Measurements from ENCODE around the gene CSNK1G1.
"Not testable (repeated sequence)": the region's sequence is repeated elsewhere in the genome, so short reads cannot be mapped to it uniquely, and the experiment has no call there.

Gene CSNK1G1

GRCh38 chr15:64355944-64356709, at the start of gene CSNK1G1:
CSNK1G1 (minus strand) TSS chr15:64356173; CDS start chr15:64300499, 55,674 bp downstream.
- peak within 1 kb of the TSS; percentile 54 for H3K9ac ChIP-seq (ENCODE audit: low read length)
- H3K4me1 ChIP-seq (ENCODE audit: insufficient read depth, low read length) = peaks cover 10% of the 10 kb centered on the region
- H3K36me3 ChIP-seq (ENCODE audit: insufficient read depth, low read length) = no peaks in the 10 kb centered on the region
- H3K4me3 ChIP-seq (ENCODE audit: low read depth in 1 of 2, low read length in 2 of 2) = peak within 1 kb of the TSS; percentile 88
- H3K27me3 ChIP-seq (ENCODE audit: control insufficient read depth in 1 of 2, insufficient read depth in 2 of 2, low read length in 2 of 2) = no peaks in the 10 kb centered on the region
- H3K9me3 ChIP-seq (ENCODE audit: low read length) = no peaks in the 10 kb centered on the region
- peak within 1 kb of the TSS; percentile 64 for H3K27ac ChIP-seq (ENCODE audit: low read depth, low read length)

GRCh38 chr15:64400583-64400982, 44.6 kb upstream of the CSNK1G1 start:
- Histone ChIP-seq H3K27me3 (ENCODE audit: control insufficient read depth in 1 of 2, insufficient read depth in 2 of 2, low read length in 2 of 2) (no peaks in the 10 kb centered on the region), H3K27ac (ENCODE audit: low read depth, low read length) (no peak overlapping the region), H3K9ac (ENCODE audit: low read length) (no peak overlapping the region), H3K36me3 (ENCODE audit: insufficient read depth, low read length) (peaks cover 50% of the 10 kb centered on the region), H3K4me3 (ENCODE audit: low read depth in 1 of 2, low read length in 2 of 2) (no peak overlapping the region), H3K4me1 (ENCODE audit: insufficient read depth, low read length) (no peaks in the 10 kb centered on the region), H3K9me3 (ENCODE audit: low read length) (no peaks in the 10 kb centered on the region)

DNA sequence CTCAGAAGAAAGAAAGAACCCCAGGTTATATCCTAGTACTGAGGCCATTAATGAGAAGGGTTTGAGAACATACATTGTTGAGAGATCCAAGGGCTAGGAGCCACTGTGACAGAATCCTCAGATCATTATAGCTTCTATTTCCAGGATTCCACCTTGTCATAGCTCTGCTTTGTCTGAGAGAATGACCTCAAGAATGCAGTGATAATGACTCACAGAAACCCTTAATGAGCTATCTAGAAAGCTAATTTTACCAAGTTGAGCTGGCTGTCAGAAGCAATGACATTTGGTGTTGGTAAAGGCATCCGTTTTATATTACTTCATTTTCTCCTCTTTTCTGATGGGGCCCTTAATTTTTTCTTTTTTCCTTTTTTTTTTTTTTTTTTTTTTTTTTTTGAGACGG, 42.6 kb upstream of the CSNK1G1 start:
- no peak overlapping the region for H3K4me3 ChIP-seq (ENCODE audit: low read depth in 1 of 2, low read length in 2 of 2)
- H3K9ac ChIP-seq (ENCODE audit: low read length) = no peak overlapping the region
- no peaks in the 10 kb centered on the region for H3K9me3 ChIP-seq (ENCODE audit: low read length)
- H3K27me3 ChIP-seq (ENCODE audit: control insufficient read depth in 1 of 2, insufficient read depth in 2 of 2, low read length in 2 of 2) = no peaks in the 10 kb centered on the region
- H3K4me1 ChIP-seq (ENCODE audit: insufficient read depth, low read length) = no peaks in the 10 kb centered on the region
- peaks cover 45% of the 10 kb centered on the region for H3K36me3 ChIP-seq (ENCODE audit: insufficient read depth, low read length)
- H3K27ac ChIP-seq (ENCODE audit: low read depth, low read length) = no peak overlapping the region

DNA sequence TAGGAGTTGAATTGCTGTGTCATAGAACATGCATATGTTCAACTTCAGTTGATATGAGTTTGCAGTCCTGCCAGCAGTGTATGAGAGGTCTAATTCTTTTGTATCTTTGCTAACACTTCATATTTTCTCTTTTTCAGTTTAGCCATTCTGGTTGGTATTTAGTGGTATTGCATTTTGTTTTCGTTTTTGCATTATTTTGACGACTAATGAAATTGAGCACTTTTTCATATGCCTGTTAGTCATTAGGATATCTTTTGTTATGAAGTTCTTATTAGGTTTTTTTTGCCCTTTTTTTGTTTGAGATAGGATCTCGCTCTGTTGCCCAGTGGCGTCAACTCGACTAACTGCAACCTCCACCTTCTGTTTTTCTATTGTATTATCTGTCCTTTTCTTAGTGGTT, 40.8 kb upstream of the CSNK1G1 start:
- Histone ChIP-seq H3K36me3 (ENCODE audit: insufficient read depth, low read length) (peaks cover 45% of the 10 kb centered on the region), H3K9ac (ENCODE audit: low read length) (no peak overlapping the region)

DNA sequence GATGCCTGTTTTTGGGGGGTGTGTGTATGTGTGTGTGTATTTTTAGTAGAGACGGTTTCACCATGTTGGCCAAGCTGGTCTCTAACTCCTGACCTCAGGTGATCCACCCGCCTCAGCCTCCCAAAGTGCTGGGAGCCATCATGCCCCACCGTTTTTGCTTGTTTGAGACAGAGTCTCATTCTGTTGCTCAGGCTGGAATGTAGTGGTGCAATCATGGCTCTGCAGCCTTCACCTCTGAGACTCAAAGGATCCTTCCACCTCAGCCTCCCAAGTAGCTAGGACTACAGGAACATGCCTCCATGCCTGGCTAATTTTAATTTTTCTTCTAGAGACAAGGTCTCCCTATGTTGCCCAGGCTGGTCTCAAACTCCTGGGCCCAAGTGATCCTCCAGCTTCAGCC, 36.5 kb upstream of the CSNK1G1 start:
- not testable (repeated sequence) for H3K27me3 ChIP-seq (ENCODE audit: control insufficient read depth in 1 of 2, insufficient read depth in 2 of 2, low read length in 2 of 2); H3K9ac ChIP-seq (ENCODE audit: low read length); H3K9me3 ChIP-seq (ENCODE audit: low read length); H3K4me1 ChIP-seq (ENCODE audit: insufficient read depth, low read length); H3K4me3 ChIP-seq (ENCODE audit: low read depth in 1 of 2, low read length in 2 of 2); H3K27ac ChIP-seq (ENCODE audit: low read depth, low read length)
- peaks cover 21% of the 10 kb centered on the region for H3K36me3 ChIP-seq (ENCODE audit: insufficient read depth, low read length)

More for the DNA sequence above, 40.8 kb upstream of the CSNK1G1 start:
- Histone ChIP-seq H3K27me3 (ENCODE audit: control insufficient read depth in 1 of 2, insufficient read depth in 2 of 2, low read length in 2 of 2) (no peaks in the 10 kb centered on the region), H3K9me3 (ENCODE audit: low read length) (no peaks in the 10 kb centered on the region), H3K4me3 (ENCODE audit: low read depth in 1 of 2, low read length in 2 of 2) (no peak overlapping the region), H3K27ac (ENCODE audit: low read depth, low read length) (no peak overlapping the region), H3K4me1 (ENCODE audit: insufficient read depth, low read length) (no peaks in the 10 kb centered on the region)

- Histone ChIP-seq H3K4me1 (ENCODE audit: insufficient read depth, low read length) (peaks cover 10% of the 10 kb centered on the region), H3K27ac (ENCODE audit: low read depth, low read length) (no peak overlapping the region), H3K36me3 (ENCODE audit: insufficient read depth, low read length) (no peaks in the 10 kb centered on the region), H3K27me3 (ENCODE audit: control insufficient read depth in 1 of 2, insufficient read depth in 2 of 2, low read length in 2 of 2) (no peaks in the 10 kb centered on the region), H3K4me3 (ENCODE audit: low read depth in 1 of 2, low read length in 2 of 2) (peak overlapping the region in 1 of 2 donors; percentile 94), H3K9me3 (ENCODE audit: low read length) (no peaks in the 10 kb centered on the region), H3K9ac (ENCODE audit: low read length) (no peak overlapping the region)
Observed at GRCh38 chr15:64389036-64389435, 33.1 kb upstream of the CSNK1G1 start.

DNA sequence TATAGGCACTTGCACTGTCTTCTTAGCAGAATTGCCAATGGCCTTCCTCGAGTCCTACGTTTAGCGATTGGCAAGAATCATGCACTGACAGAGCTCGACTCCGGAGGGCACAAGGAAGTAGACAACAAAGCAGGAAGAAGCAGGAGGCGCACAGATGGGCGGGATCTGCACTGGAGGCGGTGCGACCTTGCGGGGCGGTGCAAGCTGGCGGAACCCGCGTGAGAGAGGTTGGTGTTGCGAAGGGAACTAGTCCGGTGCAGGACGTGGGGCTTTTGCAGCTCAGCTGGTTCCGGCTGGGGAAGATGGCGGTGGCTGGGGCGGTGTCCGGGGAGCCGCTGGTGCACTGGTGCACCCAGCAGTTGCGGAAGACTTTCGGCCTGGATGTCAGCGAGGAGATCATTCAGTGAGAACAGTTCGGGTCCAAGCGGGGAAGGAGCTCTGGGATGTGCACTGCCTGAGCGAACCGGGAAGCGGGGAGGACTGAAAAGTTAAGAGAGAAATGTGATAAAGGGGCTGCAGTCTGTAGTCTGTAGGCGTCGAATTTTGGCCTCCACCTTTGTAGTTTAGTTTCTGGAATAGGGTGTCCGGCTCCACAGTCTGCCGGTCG, 31.7 kb upstream of the CSNK1G1 start, which contains the start of gene TRIP4:
Gene TRIP4, plus strand, starts transcription at position 275 of the 607 bp plus-strand sequence. Its CDS starts 28 bp downstream, at position 303.
- Histone ChIP-seq H3K27me3 (ENCODE audit: control insufficient read depth in 1 of 2, insufficient read depth in 2 of 2, low read length in 2 of 2) (no peaks in the 10 kb centered on the region), H3K9me3 (ENCODE audit: low read length) (no peaks in the 10 kb centered on the region), H3K27ac (ENCODE audit: low read depth, low read length) (peak within 1 kb of the TSS; percentile 56), H3K36me3 (ENCODE audit: insufficient read depth, low read length) (no peaks in the 10 kb centered on the region), H3K4me1 (ENCODE audit: insufficient read depth, low read length) (peaks cover 10% of the 10 kb centered on the region), H3K9ac (ENCODE audit: low read length) (peak within 1 kb of the TSS; percentile 42), H3K4me3 (ENCODE audit: low read depth in 1 of 2, low read length in 2 of 2) (peak within 1 kb of the TSS; percentile 79 to 94)

DNA sequence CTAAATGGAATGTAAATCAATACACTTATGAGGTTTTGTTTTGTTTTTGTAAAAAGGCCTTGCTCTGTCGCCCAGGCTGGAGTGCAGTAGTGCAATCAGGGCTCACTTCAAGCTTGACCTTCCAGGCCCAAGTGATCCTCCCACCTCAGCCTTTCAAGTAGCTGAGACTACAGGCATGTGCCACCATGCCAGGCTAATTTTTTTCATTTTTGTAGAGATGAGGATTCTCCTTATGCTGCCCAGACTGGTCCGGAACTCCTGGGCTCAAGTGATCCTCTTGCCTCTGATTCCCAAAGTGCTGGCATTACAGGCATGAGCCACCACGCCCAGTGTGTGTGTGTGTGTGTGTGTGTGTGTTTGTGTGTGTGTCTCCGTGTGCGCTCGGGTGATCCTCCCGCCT, 30.3 kb upstream of the CSNK1G1 start:
- Histone ChIP-seq H3K27me3 (ENCODE audit: control insufficient read depth in 1 of 2, insufficient read depth in 2 of 2, low read length in 2 of 2) (no peaks in the 10 kb centered on the region), H3K9ac (ENCODE audit: low read length) (no peak overlapping the region), H3K36me3 (ENCODE audit: insufficient read depth, low read length) (no peaks in the 10 kb centered on the region), H3K4me3 (ENCODE audit: low read depth in 1 of 2, low read length in 2 of 2) (no peak overlapping the region), H3K27ac (ENCODE audit: low read depth, low read length) (no peak overlapping the region), H3K9me3 (ENCODE audit: low read length) (no peaks in the 10 kb centered on the region), H3K4me1 (ENCODE audit: insufficient read depth, low read length) (peaks cover 10% of the 10 kb centered on the region)

- no peak overlapping the region for H3K9ac ChIP-seq (ENCODE audit: low read length)
- H3K36me3 ChIP-seq (ENCODE audit: insufficient read depth, low read length) = no peaks in the 10 kb centered on the region
- no peak overlapping the region for H3K27ac ChIP-seq (ENCODE audit: low read depth, low read length)
- no peaks in the 10 kb centered on the region for H3K27me3 ChIP-seq (ENCODE audit: control insufficient read depth in 1 of 2, insufficient read depth in 2 of 2, low read length in 2 of 2)
- no peaks in the 10 kb centered on the region for H3K9me3 ChIP-seq (ENCODE audit: low read length)
- no peak overlapping the region for H3K4me3 ChIP-seq (ENCODE audit: low read depth in 1 of 2, low read length in 2 of 2)
- H3K4me1 ChIP-seq (ENCODE audit: insufficient read depth, low read length) = peaks cover 10% of the 10 kb centered on the region
Observed at GRCh38 chr15:64383760-64384159, 27.8 kb upstream of the CSNK1G1 start.

- H3K4me3 ChIP-seq (ENCODE audit: low read depth in 1 of 2, low read length in 2 of 2) = peak within 1 kb of the TSS; percentile 66 to 71
- H3K27ac ChIP-seq (ENCODE audit: low read depth, low read length) = no peak within 1 kb of the TSS
- no peak within 1 kb of the TSS for H3K9ac ChIP-seq (ENCODE audit: low read length)
- H3K36me3 ChIP-seq (ENCODE audit: insufficient read depth, low read length) = no peaks in the 10 kb centered on the region
- peaks cover 4% of the 10 kb centered on the region for H3K4me1 ChIP-seq (ENCODE audit: insufficient read depth, low read length)
- no peaks in the 10 kb centered on the region for H3K27me3 ChIP-seq (ENCODE audit: control insufficient read depth in 1 of 2, insufficient read depth in 2 of 2, low read length in 2 of 2)
- no peaks in the 10 kb centered on the region for H3K9me3 ChIP-seq (ENCODE audit: low read length)
Observed at GRCh38 chr15:64381000-64381751, 25.2 kb upstream of the CSNK1G1 start, which contains the start of gene PCLAF. PCLAF (minus strand) TSS chr15:64381441; CDS start chr15:64381371, 70 bp downstream.

- not testable (repeated sequence) for H3K27ac ChIP-seq (ENCODE audit: low read depth, low read length); H3K9ac ChIP-seq (ENCODE audit: low read length); H3K27me3 ChIP-seq (ENCODE audit: control insufficient read depth in 1 of 2, insufficient read depth in 2 of 2, low read length in 2 of 2); H3K4me1 ChIP-seq (ENCODE audit: insufficient read depth, low read length); H3K36me3 ChIP-seq (ENCODE audit: insufficient read depth, low read length); H3K9me3 ChIP-seq (ENCODE audit: low read length); H3K4me3 ChIP-seq (ENCODE audit: low read depth in 1 of 2, low read length in 2 of 2)
Observed at GRCh38 chr15:64380130-64380870, 24.3 kb upstream of the CSNK1G1 start.
